Activated CD4-positive, alpha-beta T cell treated with anti-CD3 and anti-CD28 coated beads, Interleukin-2, amount 50 U/mL, for 1 hour (primary cell): Measurements from ENCODE around the gene CYB5R4.
"Not testable (repeated sequence)": the region's sequence is repeated elsewhere in the genome, so short reads cannot be mapped to it uniquely, and the experiment has no call there.

Experiments used
- DNase-seq: peaks from one replicate; pipeline ENCODE4 v3.0.0-alpha.2; 2020

CYB5R4 gene

DNA sequence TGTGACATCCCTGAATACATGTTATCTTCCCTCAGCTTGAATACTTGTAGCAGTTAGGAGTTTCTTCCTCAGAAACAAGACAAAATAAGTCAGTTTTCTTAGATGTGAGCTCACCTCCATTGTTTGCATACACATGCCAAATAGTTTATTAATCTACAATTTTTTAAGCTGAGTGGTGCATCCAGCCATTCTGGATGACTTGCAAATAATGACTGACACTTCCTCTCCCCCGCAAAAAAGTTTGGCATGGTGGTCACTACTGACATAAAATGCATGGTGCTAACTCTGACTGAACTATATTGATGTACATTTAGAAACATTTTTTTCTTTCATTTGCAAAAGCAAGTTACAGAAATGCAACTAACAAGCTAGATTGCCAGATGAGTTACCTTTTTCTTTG is 55.5 kb downstream of the CYB5R4 start:
- DNase-seq: no peak

DNA sequence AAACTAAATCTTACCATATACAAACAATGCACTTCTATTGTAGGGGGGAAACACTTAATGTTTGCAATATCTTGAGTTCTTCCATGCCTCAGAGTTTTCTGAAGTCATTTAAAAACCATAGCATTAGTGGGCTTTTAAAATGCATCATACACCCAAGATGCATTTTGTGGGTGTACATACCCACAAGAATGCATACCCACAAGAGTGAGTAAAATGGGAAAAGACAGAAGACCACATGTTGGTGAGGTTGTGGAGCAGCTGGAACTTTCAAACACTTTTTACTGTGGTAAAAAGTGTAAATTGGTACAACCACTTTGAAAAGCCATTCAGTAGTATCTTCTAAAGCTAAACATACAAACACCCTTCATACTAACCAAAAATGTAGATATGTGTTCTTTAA is 57.5 kb downstream of the CYB5R4 start:
- no peak for DNase-seq

DNA sequence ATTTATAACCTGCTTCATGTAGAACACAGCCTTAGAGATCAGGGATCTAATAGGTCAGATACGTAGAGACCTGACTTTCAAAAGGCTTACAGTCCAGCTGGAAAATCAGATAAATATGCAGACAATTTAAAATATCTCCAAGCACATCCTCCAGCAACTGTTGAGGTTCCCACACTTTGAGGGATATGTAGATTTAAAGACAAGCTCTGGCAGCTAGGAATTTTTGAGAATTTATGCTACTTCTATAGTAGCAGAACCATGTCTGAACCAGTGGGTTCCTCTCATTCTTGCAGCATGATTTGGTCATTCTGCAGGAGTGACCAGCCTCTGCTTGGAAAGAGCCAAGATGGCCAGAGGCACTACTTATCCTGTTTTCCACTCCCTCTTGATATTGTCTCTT is 60.5 kb downstream of the CYB5R4 start:
- DNase-seq: no peak

DNA sequence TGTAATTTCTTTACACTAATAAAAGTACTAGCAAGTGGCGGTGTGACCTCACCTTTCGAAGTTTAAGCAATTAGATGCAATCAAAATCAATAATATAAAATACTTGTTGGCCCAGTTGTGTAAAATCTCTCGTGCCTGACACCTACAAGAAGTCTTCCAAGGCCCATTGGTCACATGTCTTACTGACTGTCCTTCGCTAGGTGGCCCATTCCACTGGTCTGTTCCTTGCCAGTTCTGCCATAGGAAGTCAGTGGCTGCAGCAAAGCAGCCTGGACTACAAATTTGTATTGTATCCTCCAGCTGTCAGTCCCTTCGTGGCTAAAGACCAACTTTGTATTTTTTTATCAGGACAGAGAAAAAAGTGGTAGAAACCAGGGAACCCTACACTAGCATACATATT is 61.8 kb downstream of the CYB5R4 start:
- DNase-seq: no peak

DNA sequence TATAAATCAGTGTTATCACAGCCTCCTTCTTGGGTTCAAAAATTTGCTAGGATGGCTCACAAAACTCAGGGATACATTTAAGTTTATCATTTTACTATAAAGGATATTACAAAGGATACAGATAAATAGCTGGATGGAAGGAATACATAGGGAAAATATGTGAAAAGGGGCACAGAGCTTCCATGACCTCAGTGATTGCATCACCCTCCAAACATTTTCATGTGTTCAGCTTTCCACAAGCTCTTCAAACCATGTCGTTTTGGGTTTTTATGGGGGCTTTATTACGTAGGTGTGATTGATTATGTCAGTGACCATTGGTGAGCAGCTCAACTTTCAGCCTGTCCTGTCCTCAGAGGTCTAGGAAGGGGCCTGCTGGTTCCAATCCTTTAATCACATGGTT is 68.0 kb downstream of the CYB5R4 start:
- no peak for DNase-seq

DNA sequence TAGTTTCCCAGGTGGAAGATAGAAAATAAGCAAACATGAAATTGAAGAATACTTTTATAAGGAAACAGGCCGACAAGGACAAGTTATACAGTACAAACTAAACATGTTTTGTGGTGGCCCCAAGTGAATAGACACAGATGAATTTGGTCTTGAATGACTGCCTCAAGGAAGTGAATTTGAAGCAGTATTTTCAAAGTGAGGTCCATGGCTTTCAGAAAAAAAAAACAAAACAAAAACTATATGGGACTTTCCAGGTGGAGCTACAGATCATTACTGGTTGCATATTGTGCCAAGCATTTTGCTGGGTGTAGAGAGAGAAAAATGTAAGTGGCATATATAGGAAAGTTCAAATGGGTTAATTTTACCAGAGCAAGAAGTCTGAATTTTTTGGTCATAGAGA is 68.8 kb downstream of the CYB5R4 start:
- DNase-seq: no peak

DNA sequence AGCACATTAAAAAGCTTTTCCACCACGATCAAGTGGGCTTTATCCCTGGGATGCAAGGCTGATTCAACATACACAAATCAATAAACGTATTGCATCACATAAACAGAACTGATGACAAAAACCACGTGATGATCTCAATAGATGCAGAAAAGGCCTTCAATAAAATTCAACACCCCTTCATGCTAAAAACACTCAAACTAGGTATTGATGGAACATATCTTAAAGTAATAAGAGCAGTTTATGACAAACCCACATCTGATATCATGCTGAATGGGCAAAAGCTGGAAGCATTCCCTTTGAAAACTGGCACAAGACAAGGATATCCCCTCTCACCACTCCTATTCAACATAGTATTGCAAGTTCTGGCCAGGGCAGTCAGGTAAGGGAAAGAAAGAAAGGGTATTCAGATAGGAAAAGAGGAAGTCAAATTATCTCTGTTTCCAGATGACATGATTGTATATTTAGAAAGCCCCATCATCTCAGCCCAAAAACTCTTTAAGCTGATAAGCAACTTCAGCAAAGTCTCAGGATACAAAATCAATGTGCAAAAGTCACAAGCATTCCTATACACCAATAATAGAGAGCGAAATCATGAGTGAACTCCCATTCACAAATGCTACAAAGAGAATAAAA is 86.8 kb downstream of the CYB5R4 start:
- not testable (repeated sequence) for DNase-seq

DNA sequence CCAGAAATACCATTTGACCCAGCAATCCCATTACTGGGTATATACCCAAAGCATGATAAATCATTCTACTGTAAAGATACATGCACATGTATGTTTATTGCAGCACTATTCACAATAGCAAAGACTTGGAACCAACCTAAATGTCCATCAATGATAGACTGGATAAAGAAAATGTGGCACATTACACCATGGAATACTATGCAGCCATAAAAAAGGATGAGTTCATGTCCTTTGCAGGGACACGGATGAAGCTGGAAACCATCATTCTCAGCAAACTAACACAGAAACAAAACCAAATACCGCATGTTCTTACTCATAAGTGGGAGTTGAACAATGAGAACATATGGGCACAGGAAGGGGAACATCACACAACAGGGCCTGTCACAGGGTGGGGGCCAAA is 88.5 kb downstream of the CYB5R4 start:
- not testable (repeated sequence) for DNase-seq

DNA sequence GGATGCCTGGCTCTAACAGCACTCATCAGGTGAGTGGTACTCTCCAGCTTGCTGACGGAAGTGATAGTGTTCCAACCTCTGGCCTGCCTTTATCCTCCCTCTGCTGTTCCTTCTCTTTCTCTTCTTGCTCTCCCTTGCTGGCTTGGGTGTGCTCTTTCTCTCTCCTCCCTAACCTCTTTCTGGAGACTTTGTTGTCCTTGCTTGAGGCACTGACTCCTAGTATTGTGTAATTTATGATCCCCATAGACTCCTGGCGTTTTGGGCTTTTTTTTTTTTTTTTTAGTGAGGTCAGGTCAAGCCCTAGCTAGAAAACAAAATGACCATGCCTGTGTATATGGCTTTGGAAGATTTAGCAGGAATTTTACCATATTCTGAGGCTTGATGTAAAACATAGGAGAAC is 89.4 kb downstream of the CYB5R4 start:
- DNase-seq: no peak

DNA sequence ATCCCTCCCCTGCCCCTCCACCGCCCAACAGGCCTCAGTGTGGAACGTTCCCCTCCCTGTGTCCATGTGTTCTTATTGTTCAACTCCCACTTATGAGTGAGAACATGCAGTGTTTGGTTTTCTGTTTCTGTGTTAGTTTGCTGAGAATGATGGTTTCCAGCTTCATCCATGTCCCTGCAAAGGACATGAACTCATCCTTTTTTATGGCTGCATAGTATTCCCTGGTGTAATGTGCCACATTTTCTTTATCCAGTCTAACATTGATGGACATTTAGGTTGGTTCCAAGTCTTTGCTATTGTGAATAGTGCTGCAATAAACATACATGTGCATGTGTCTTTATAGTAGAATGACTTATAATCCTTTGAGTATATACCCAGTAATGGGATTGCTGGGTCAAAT is 91.9 kb downstream of the CYB5R4 start:
- DNase-seq: not testable (repeated sequence)

DNA sequence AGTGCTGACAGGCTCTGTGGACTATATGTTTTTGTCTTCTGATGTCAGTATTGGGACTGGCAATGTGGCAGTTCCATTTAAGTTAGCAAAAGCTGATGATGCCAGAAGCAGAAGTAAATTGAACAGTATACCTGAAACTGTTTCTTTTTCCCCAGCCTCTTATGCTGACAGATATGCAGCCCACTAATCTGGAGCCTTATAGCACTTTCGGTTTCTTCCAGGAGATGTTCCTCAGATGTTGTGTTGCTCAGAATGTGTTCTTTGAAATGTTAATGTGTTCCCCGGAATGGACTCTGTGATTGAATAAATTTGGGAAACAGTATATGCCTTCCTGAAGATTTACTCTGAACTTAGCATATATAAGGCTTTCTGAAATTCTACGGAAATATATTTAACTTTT is 93.3 kb downstream of the CYB5R4 start:
- no peak for DNase-seq

DNA sequence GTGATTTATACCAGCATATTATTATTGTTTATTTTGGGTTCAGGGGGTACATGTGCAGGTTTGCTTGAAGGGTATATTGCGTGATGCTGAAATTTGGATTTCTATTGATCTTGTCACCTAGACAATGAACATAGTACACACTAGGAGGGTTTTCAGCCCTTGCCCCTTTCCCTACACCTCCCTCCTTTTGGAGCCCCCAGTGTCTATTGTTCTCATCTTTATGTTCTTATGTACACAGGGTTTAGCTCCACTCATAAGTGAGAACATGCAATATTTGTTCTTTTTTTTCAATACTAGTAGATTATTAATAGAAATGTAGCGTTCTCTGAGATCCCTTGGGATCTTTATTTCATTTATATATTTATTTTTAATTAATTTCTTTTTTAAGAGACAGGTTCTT is 94.9 kb downstream of the CYB5R4 start:
- no peak for DNase-seq

DNA sequence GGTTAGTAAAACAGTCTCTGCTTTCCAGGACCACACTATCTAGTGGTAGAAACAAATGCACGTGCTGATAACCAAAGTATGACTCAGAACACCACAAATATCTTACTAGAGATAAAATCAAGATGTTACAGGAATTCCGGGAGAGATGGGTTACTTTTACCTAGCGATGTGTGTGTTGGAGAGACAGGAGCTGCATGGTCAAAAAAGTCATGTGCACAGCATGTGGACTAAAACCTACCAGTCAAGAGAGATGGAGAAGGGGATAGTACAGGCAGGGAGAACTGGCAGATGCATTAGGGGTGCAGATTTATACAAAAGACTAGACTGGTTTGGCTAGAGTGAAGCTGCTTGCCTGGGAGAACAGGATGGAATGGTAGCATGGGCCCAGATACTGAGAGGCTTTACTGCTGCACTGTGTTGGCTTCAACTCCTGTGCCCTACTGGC is 98.8 kb downstream of the CYB5R4 start:
- DNase-seq: no peak

DNA sequence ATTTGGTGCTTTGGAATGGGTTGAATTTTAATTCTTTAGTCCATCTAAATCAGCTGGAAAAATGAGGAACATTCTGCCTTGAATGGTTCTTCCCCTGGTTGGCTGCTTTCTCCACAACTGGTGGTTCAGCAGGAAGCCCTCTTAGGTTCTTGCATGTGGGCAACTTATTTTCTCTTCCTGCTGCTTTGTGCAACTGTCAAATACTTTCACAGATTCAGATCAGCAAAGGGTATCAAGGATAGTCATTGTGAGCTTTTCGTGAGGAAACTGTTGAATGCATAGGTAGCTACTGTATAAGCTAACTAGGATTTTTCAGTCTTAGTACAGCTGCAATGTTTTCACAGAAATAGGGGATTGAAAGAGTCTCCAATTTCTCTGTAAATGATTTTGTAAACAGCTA is 101.2 kb downstream of the CYB5R4 start:
- DNase-seq: no peak

DNA sequence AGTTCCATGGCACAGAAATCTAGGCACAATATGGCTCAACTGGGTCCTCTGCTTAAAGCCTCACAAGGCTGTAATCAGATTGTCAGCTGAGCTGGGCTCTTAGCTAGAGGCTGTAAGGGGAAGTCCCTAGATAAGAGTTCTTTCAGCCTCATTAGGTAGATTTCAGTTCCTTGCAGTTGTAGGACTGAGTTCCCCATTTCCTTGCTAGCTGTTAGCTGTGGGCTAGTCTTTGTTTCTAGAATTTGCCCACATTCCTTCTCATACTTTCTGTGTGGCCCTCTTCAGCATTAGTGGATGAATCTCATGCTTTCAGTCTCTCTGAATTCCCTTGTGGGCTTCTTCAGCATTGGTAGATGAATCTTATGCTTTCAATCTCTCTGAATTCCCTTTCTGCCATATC is 103.1 kb downstream of the CYB5R4 start:
- no peak for DNase-seq

DNA sequence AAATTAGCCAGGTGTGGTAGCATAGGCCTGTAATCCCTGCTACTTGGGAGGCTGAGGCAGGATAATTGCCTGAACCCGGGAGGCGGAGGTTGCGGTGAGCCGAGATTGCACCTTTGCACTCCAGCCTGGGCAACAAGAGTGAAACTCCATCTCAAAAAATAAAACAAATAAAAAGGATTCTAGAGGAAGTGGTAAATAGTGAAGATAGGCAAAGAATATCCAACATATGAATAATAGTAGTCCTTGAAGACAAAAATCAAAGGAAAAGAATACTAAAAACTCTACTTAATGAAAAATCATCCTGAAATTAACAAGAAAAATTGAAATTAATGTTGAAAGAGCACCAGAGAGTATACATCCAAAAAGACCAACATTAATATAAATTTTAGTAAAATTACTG is 107.0 kb downstream of the CYB5R4 start:
- DNase-seq: no peak

DNA sequence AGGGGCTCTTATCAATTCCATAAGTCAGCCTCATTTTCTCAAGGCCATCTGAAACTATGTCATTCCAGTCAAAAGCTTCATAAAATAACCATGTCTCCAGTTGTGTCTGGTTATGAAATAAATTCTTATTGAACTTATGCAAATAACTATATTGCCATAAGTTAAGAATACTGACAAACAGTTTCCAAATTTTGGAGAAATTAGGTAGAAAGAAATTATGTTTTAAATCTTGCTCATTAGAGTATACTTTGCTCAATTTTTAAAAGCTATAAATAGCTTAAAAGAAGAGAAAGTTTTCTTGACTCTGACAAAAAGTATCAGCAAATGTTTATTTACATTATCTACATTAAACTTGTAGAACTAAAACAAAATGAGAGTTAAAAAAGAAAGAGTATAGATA is 111.1 kb downstream of the CYB5R4 start:
- no peak for DNase-seq

DNA sequence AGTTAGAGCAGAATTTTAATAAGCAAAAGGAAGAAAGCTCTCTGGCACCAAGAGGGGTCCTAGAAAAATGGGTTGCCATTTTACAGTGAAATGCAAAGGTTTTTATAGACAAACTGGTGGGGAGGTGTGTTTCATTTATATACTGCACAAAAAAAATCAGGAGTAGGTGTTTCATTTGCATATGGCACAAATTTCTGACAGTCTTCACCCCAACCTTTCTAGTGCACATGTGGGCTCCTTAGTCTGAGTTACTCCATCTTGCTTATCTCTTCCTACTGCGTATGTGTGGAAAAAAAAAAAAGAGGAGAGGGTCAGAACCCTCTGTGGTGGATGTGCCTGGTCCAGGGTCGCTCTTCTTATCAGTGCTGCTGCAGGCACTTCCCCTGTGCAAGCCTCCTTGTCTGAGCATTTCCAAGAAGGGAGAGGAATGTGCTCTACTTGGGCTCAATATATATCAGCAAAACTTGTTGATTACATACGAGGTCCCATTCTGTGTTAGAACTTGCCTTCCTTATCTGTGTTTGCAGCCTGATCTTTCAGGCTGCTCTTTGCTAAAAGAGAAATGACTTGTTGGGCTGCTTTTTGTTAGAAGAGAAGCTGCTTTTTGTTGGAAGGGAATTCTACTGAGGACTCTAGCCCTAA is 115.0 kb downstream of the CYB5R4 start:
- DNase-seq: no peak

DNA sequence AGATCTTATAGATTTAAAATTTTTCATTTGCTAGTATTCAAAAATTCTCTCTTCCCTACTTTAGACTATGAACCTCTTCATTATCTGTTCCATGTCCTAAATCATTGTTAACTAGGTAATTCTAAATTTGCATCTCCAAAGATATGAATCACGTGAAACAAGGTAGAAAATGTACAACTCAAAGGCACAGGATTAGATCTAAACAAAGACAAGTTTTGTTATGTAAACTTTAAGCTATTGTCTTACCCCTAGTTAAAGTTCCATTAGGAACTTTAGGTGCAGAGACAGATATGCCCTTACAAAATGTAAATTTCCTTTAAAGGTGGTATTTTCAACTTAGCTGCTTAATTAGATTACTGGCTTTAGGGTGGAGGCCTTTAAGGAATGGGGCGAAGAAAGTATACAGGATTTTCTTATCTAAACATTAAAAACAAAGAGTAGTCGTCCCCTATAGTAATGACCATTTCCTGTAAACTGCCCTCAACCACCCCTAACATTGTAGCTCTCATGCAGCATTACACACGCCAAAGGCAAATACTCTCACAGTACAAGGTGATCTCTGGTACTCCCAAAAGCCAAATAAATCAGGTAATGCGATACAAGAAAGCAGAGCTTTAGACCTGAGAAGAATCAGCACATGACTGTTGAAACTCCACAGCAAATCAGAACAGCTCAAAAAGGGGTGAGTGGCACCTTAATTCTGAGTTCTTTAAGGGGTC is 116.7 kb downstream of the CYB5R4 start:
- DNase-seq: no peak

DNA sequence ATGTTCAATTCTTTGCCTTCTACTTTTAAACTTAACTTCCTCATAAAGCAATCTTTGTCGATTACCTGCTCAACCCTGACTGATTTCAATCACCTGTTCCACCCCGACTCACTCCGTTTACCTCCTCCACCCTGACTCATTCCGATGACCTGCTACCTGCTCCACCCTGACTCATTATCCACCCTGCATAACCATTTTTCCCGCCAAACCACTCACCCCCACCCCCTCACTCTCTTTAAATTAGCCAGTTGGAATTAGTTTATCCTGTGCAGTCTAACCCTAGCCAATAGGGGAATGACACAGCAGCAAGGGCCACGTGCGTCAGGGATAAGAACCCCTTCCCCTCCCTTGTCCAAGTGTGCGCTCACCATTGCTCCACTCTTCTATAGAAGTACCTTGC is 117.4 kb downstream of the CYB5R4 start:
- no peak for DNase-seq

DNA sequence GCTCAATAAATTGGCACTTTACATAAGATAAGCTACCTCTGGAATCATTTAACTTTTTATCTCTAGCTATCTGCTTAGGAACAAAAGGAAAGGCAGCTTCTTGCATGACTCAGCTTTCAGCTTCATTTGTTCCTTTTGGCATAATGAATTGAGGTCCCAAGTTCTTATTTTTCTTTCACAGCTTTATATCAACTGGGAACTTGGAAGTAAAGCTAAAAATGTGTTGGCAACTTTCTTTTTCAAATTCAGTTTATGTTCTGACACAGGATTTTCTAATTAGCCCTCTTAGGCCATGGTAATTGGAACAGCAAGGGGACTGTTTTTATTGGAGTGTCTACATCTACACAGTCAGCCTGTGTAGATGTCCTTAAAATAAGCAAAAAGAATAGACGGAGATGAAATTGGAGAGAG is 118.8 kb downstream of the CYB5R4 start:
- no peak for DNase-seq

DNA sequence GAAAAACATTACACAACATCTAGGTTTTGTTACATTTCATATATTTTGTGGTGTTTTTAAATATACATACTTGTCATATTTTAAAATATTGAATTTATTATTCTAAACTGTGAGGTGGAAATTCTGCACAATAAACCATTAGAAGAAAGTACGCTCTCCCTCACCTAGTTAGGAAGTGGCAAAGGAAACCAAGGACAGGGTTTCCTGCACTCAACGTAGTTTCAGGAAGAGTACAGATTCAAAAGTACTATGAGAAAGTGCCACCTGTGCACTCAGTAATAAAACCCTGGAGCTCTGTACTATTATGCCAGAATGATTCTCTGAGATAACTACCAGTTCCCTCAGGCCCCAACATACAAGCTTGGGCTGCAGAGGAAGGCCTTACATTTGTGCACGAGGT is 119.5 kb downstream of the CYB5R4 start:
- no peak for DNase-seq

DNA sequence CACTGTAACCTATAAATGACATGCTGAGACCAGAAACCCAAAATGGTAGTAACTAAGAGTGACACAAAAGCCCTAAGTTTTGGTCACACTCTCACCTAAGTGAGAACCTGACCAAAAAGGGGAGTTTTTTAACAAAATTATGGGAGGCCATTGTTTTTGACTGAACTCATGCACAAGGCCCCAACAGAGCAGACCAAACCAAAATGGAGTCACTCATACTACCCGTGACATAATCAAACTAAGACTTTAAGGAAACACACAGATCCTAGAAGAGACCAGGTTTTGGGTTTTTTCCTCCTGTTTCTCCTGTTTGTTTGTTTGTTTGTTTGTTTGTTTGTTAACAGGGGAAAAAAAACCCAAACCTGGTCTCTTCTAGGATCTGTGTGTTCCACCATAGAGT is 124.9 kb downstream of the CYB5R4 start:
- DNase-seq: no peak

DNA sequence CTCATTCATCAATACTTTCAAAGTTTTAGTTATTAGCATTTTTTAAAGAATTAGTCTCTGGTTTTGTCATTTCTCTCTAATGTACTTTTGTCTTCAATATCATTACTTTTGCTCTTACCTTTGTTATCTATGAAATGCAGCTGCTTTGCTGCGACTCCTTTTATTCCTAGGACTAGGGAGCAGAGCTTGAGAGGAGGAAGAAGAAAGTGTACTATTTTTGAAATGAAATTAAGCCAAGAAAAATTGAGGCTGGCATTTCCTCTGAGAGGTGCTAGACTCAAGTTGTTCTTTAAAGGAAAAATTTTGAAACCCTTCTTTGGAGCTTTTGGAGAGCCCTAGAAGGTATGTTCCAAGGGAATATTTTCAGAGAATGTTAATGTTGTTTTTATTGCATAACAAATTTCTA is 125.8 kb downstream of the CYB5R4 start:
- no peak for DNase-seq

DNA sequence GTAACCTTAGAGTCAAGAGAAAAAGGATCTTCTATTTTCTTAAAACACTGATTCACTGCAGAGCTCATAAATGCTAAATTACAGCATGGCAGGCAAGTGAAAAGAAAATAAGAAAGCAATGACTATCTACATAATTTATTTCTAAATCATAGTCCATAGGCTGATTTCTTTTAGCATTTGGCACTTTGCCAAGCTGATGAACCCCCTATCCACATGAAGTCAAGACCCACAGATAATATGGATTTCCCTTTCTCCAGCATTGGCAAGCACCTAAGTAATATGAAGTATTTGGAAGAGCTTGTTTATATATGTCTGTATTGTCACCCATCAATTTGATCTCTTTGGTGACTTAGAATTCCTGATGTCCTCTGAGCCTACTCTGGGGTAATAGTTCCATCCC is 126.2 kb downstream of the CYB5R4 start:
- no peak for DNase-seq
